ELF-1 (cell line): ENCODE measurements around the gene MAGEB17.
A peak's percentile ranks its signal among the peaks of the same experiment; 100 is the strongest.
"Not testable (repeated sequence)": the region's sequence is repeated elsewhere in the genome, so short reads cannot be mapped to it uniquely, and the experiment has no call there.

ENCODE experiments used
- DNase-seq: peaks from one replicate; pipeline ENCODE4 v3.0.0-alpha.2; 2016; ENCODE audit warnings: low read depth, low spot score

MAGEB17 gene

GRCh38 chrX:16156692-16157331 lies 10.5 kb upstream of the MAGEB17 start:
- DNase-seq, result no peak

- no peak for DNase-seq
These were observed 6.6 kb upstream of the MAGEB17 start for GRCh38 chrX:16160729-16161128.

GRCh38 chrX:16161173-16161572 lies 6.1 kb upstream of the MAGEB17 start:
- DNase-seq, result not testable (repeated sequence)

- peak; percentile 62 for DNase-seq
These were observed 4.9 kb upstream of the MAGEB17 start for GRCh38 chrX:16162391-16162790.

- DNase-seq, result no peak
These were observed 2.5 kb upstream of the MAGEB17 start for GRCh38 chrX:16164748-16165147.

- no peak for DNase-seq
These were observed 3.8 kb downstream of the MAGEB17 start for GRCh38 chrX:16171039-16171438.

- DNase-seq, result no peak
These were observed 4.7 kb downstream of the MAGEB17 start for GRCh38 chrX:16171944-16172343.

- DNase-seq, result no peak
These were observed 5.1 kb downstream of the MAGEB17 start for GRCh38 chrX:16172391-16172790.

- no peak for DNase-seq
These were observed 8.2 kb downstream of the MAGEB17 start for GRCh38 chrX:16175329-16176061.

- DNase-seq, result no peak
These were observed 10.0 kb downstream of the MAGEB17 start for GRCh38 chrX:16177260-16177659.

- DNase-seq, result not testable (repeated sequence)
These were observed 16.6 kb downstream of the MAGEB17 start for GRCh38 chrX:16183843-16184242.

GRCh38 chrX:16185725-16186136 lies 18.4 kb downstream of the MAGEB17 start:
- DNase-seq, result no peak

- DNase-seq, result peak; percentile 60
These were observed 19.2 kb downstream of the MAGEB17 start for GRCh38 chrX:16186380-16187007.

GRCh38 chrX:16187024-16187760 lies 19.9 kb downstream of the MAGEB17 start:
- no peak for DNase-seq

GRCh38 chrX:16188687-16189086 lies 21.4 kb downstream of the MAGEB17 start:
- DNase-seq, result no peak

- no peak for DNase-seq
These were observed 24.3 kb downstream of the MAGEB17 start for GRCh38 chrX:16191605-16192004.

GRCh38 chrX:16196829-16197228 lies 29.5 kb downstream of the MAGEB17 start:
- DNase-seq, result no peak

- DNase-seq, result no peak
These were observed 32.1 kb downstream of the MAGEB17 start for GRCh38 chrX:16199343-16199742.

GRCh38 chrX:16202943-16203342 lies 35.7 kb downstream of the MAGEB17 start:
- no peak for DNase-seq

GRCh38 chrX:16204538-16204937 lies 37.3 kb downstream of the MAGEB17 start:
- no peak for DNase-seq

GRCh38 chrX:16205840-16206239 lies 38.6 kb downstream of the MAGEB17 start:
- no peak for DNase-seq

- DNase-seq, result no peak
These were observed 40.4 kb downstream of the MAGEB17 start for GRCh38 chrX:16207634-16208033.
